ENCODE measurements around the gene ZCRB1. TPM values are rescaled to one million over a fixed set of nuclear protein-coding genes. Genes with fewer than 3 reads are reported as not detected.
A peak's percentile ranks its signal among the peaks of the same experiment; 100 is the strongest.
"Not testable (repeated sequence)": the region's sequence is repeated elsewhere in the genome, so short reads cannot be mapped to it uniquely, and the experiment has no call there.

ZCRB1 gene
- polyA plus RNA-seq, 2 donors, result 19.1 to 23.9 TPM

DNA sequence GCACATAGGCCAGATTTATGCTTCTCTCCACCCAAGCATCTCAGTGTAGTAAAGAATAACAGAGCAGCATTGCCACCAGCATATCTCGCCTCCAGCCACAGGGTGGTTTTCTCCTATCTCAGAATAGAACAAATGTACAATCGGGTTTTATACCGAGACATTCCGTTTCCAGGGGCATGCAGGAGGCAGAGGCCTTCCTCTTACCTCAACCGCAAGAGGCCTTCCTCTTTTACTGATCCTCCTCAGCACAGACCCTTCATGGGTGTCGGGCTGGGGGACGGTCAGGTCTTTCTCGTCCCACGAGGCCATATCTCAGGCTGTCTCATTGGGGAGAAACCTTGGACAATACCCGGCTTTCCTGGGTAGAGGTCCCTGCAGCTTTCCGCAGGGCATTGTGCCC is 4.2 kb upstream of the ZCRB1 start:
- H3K27ac ChIP-seq (ENCODE audit: low read depth in 2 of 2, low read length in 1 of 2); H3K27me3 ChIP-seq (ENCODE audit: control insufficient read depth in 1 of 2, insufficient read depth in 2 of 2, low read length in 2 of 2); H3K9me3 ChIP-seq (ENCODE audit: control insufficient read depth in 2 of 2, insufficient read depth in 1 of 2, low read depth in 1 of 2, low read length in 1 of 2); H3K36me3 ChIP-seq (ENCODE audit: control insufficient read depth in 2 of 2, insufficient read depth in 2 of 2, low read length in 1 of 2); H3K4me3 ChIP-seq (ENCODE audit: low read depth in 1 of 2, low read length in 2 of 2); H3K4me1 ChIP-seq (ENCODE audit: control insufficient read depth in 2 of 2, insufficient read depth in 2 of 2, low read length in 1 of 2): not testable (repeated sequence)
- 87 to 88% methylated on average over 11 of the region's 11 CpGs for WGBS, 2 donors

DNA sequence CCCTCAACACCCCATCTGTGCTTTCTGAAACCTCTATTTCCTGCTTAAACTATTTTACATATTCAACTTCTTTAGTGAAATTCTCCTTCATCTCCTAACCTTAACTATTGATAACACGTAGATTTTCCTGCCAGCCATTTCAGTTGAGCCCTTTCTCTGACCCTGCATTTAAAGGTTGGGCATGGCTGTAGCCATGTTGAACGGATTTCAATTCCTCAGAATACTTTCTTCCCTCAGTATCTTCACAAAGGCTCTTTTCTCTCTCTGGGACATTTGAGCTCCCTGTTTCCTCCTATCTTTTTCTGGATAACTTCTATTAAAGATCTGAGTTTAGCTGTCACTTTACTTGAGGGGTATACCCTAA is 1.3 kb upstream of the ZCRB1 start:
- H3K4me1 ChIP-seq (ENCODE audit: control insufficient read depth in 2 of 2, insufficient read depth in 2 of 2, low read length in 1 of 2), result peaks cover 0 to 2% of the 10 kb centered on the region in 2 donors
- H3K27ac ChIP-seq (ENCODE audit: low read depth in 2 of 2, low read length in 1 of 2), result no peak overlapping the region
- H3K9me3 ChIP-seq (ENCODE audit: control insufficient read depth in 2 of 2, insufficient read depth in 1 of 2, low read depth in 1 of 2, low read length in 1 of 2), result no peaks in the 10 kb centered on the region
- no peaks in the 10 kb centered on the region for H3K36me3 ChIP-seq (ENCODE audit: control insufficient read depth in 2 of 2, insufficient read depth in 2 of 2, low read length in 1 of 2)
- H3K4me3 ChIP-seq (ENCODE audit: low read depth in 1 of 2, low read length in 2 of 2), result peak overlapping the region; percentile 81 to 97
- no peaks in the 10 kb centered on the region for H3K27me3 ChIP-seq (ENCODE audit: control insufficient read depth in 1 of 2, insufficient read depth in 2 of 2, low read length in 2 of 2)
- WGBS, 2 donors, result 39 to 40% methylated on average over 2 of the region's 2 CpGs

DNA sequence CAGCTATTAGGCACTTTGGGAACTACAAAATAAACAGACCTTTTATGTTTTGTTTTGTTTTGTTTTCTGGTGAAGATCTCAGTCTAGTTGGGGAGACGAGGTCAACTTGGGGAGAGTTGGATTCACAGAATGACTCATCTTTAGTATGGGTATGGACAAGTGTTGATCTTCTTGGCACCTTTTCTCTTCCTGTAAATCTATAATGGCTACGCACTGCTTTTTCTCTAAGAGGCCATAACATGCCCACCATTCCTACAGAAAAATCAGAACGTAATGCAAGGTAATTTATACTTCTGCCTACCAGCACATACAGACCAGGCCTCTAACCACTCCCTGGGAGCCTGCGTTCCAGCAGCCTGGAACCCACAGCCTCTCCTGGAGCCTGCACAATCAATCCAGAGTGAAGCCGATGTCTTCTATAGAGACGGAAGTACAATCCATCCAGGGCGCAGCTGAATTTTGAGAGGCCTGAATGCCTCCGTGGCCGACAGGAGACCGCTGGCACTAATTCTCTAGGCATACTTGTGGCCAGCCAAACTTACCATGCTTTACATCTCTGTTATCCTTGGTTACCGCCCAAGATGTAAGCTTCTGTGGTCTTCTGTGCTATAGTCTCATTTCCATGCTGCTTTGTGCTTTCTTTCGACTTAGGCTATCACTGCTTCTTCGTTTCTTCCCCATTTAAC is 790 bp upstream of the ZCRB1 start:
- Histone ChIP-seq H3K27me3 (ENCODE audit: control insufficient read depth in 1 of 2, insufficient read depth in 2 of 2, low read length in 2 of 2) (no peaks in the 10 kb centered on the region), H3K27ac (ENCODE audit: low read depth in 2 of 2, low read length in 1 of 2) (peak overlapping the region; percentile 87 to 93), H3K9me3 (ENCODE audit: control insufficient read depth in 2 of 2, insufficient read depth in 1 of 2, low read depth in 1 of 2, low read length in 1 of 2) (no peaks in the 10 kb centered on the region), H3K4me3 (ENCODE audit: low read depth in 1 of 2, low read length in 2 of 2) (peak overlapping the region; percentile 81 to 97), H3K4me1 (ENCODE audit: control insufficient read depth in 2 of 2, insufficient read depth in 2 of 2, low read length in 1 of 2) (peaks cover 0 to 2% of the 10 kb centered on the region in 2 donors), H3K36me3 (ENCODE audit: control insufficient read depth in 2 of 2, insufficient read depth in 2 of 2, low read length in 1 of 2) (no peaks in the 10 kb centered on the region)
- WGBS, 2 donors, result 6 to 8% methylated on average over 13 of the region's 13 CpGs

DNA sequence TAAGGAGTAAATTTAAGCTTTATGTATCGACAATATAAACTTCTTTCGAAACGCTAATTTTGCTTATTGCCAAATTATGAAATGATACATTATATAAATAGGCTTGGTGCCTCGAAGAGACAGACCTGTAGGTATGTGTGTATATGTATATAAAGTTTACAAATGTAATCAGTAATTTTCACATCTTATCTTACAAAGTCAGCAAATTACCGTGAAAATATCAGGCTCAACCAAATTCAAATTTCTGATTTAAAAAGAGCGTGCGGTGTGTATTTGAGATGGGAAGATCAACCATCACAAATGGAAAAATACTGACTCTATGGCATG is 605 bp downstream of the ZCRB1 start:
- Histone ChIP-seq H3K27me3 (ENCODE audit: control insufficient read depth in 1 of 2, insufficient read depth in 2 of 2, low read length in 2 of 2) (no peaks in the 10 kb centered on the region), H3K4me3 (ENCODE audit: low read depth in 1 of 2, low read length in 2 of 2) (peak overlapping the region in 1 of 2 donors; percentile 97), H3K27ac (ENCODE audit: low read depth in 2 of 2, low read length in 1 of 2) (peak overlapping the region; percentile 87 to 93), H3K4me1 (ENCODE audit: control insufficient read depth in 2 of 2, insufficient read depth in 2 of 2, low read length in 1 of 2) (peaks cover 0 to 2% of the 10 kb centered on the region in 2 donors), H3K9me3 (ENCODE audit: control insufficient read depth in 2 of 2, insufficient read depth in 1 of 2, low read depth in 1 of 2, low read length in 1 of 2) (no peaks in the 10 kb centered on the region), H3K36me3 (ENCODE audit: control insufficient read depth in 2 of 2, insufficient read depth in 2 of 2, low read length in 1 of 2) (no peaks in the 10 kb centered on the region)
- WGBS, 2 donors, result 30 to 35% methylated on average over 7 of the region's 7 CpGs

DNA sequence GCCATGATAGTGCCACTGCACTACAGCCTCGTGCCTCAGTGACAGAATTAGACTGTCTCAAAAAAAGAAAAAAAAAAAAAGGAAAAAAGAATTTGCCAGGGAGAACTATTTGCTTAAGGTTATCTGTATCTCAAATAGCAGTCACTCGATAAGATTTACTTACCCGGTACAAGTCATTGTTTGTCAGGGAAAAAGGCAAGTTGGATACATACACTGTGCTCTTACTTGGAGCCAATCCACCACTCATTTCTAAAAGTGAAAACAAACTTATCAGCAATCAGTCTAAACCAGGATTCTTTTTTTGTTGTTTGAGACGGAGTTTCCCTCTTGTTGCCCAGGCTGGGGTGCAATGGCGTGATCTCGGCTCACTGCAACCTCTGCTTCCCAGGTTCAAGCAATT is 2.0 kb downstream of the ZCRB1 start:
- 77 to 93% methylated on average over 6 of the region's 6 CpGs for WGBS, 2 donors
- Histone ChIP-seq H3K4me3 (ENCODE audit: low read depth in 1 of 2, low read length in 2 of 2) (no peak overlapping the region), H3K36me3 (ENCODE audit: control insufficient read depth in 2 of 2, insufficient read depth in 2 of 2, low read length in 1 of 2) (no peaks in the 10 kb centered on the region), H3K27me3 (ENCODE audit: control insufficient read depth in 1 of 2, insufficient read depth in 2 of 2, low read length in 2 of 2) (no peaks in the 10 kb centered on the region), H3K4me1 (ENCODE audit: control insufficient read depth in 2 of 2, insufficient read depth in 2 of 2, low read length in 1 of 2) (peaks cover 0 to 2% of the 10 kb centered on the region in 2 donors), H3K9me3 (ENCODE audit: control insufficient read depth in 2 of 2, insufficient read depth in 1 of 2, low read depth in 1 of 2, low read length in 1 of 2) (no peaks in the 10 kb centered on the region), H3K27ac (ENCODE audit: low read depth in 2 of 2, low read length in 1 of 2) (no peak overlapping the region)

DNA sequence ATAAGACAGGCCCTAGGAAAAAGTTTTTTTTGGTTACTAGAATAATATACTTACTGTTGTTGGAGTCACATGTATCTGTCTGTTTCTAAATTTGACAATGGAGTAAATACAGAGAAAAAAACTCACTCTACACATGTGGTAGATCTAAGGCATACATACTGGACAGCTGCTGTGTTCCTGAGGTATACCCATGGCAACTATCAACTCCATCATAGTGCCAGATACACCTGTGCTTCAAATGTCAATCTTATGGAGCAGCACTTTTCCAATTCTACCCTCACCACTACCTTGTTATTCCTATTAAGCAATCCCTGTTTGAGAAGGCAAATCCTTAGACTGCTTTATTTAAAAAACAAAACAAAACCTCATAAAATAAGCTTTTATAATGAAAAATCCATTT is 3.3 kb downstream of the ZCRB1 start:
- no peak overlapping the region for H3K27ac ChIP-seq (ENCODE audit: low read depth in 2 of 2, low read length in 1 of 2)
- no peak overlapping the region for H3K4me3 ChIP-seq (ENCODE audit: low read depth in 1 of 2, low read length in 2 of 2)
- H3K4me1 ChIP-seq (ENCODE audit: control insufficient read depth in 2 of 2, insufficient read depth in 2 of 2, low read length in 1 of 2), result peaks cover 0 to 2% of the 10 kb centered on the region in 2 donors
- no peaks in the 10 kb centered on the region for H3K9me3 ChIP-seq (ENCODE audit: control insufficient read depth in 2 of 2, insufficient read depth in 1 of 2, low read depth in 1 of 2, low read length in 1 of 2)
- H3K27me3 ChIP-seq (ENCODE audit: control insufficient read depth in 1 of 2, insufficient read depth in 2 of 2, low read length in 2 of 2), result no peaks in the 10 kb centered on the region
- no peaks in the 10 kb centered on the region for H3K36me3 ChIP-seq (ENCODE audit: control insufficient read depth in 2 of 2, insufficient read depth in 2 of 2, low read length in 1 of 2)

DNA sequence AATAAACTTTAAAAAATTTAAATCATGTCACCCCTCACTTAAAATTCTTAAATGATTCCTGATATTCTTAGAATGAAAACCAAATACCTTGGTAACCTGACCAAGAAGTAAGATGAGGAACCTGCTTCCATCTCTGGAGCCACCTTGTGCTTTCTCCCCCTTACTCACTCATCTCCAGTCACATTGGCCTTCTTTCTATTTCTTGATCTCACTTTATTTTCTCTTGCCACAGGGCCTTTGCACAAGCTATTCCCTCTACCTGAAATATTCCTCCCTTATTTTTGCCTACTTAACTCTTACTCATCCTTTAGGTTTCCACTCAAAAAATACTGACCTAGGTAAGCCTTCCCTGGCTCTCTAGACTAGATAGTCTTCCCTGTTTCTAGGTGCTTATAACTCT is 5.1 kb downstream of the ZCRB1 start:
- no peak overlapping the region for H3K27ac ChIP-seq (ENCODE audit: low read depth in 2 of 2, low read length in 1 of 2)
- no peak overlapping the region for H3K4me3 ChIP-seq (ENCODE audit: low read depth in 1 of 2, low read length in 2 of 2)
- H3K36me3 ChIP-seq (ENCODE audit: control insufficient read depth in 2 of 2, insufficient read depth in 2 of 2, low read length in 1 of 2), result no peaks in the 10 kb centered on the region
- H3K27me3 ChIP-seq (ENCODE audit: control insufficient read depth in 1 of 2, insufficient read depth in 2 of 2, low read length in 2 of 2), result no peaks in the 10 kb centered on the region
- no peaks in the 10 kb centered on the region for H3K4me1 ChIP-seq (ENCODE audit: control insufficient read depth in 2 of 2, insufficient read depth in 2 of 2, low read length in 1 of 2)
- H3K9me3 ChIP-seq (ENCODE audit: control insufficient read depth in 2 of 2, insufficient read depth in 1 of 2, low read depth in 1 of 2, low read length in 1 of 2), result no peaks in the 10 kb centered on the region

DNA sequence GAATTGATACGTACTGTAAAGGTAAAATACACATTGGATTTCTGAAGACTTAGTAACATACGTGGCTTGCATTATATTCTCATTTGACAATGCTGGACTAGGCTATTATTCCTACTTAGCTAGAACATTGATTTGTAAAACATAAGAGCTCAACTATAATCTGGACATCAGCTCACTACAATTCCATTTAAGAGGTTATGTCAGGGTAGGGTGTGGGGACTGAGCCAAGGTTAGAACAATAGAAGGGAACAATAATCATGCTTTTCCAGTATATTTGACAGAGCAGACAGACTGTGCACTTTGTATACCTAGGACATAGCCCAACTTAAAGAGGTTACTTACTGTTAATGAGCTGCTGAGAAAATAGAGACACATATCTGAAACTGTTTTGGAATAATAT is 10.8 kb downstream of the ZCRB1 start:
- H3K27me3 ChIP-seq (ENCODE audit: control insufficient read depth in 1 of 2, insufficient read depth in 2 of 2, low read length in 2 of 2), result no peaks in the 10 kb centered on the region
- H3K9me3 ChIP-seq (ENCODE audit: control insufficient read depth in 2 of 2, insufficient read depth in 1 of 2, low read depth in 1 of 2, low read length in 1 of 2), result no peaks in the 10 kb centered on the region
- no peak overlapping the region for H3K4me3 ChIP-seq (ENCODE audit: low read depth in 1 of 2, low read length in 2 of 2)
- H3K4me1 ChIP-seq (ENCODE audit: control insufficient read depth in 2 of 2, insufficient read depth in 2 of 2, low read length in 1 of 2), result no peaks in the 10 kb centered on the region
- no peaks in the 10 kb centered on the region for H3K36me3 ChIP-seq (ENCODE audit: control insufficient read depth in 2 of 2, insufficient read depth in 2 of 2, low read length in 1 of 2)
- WGBS, 2 donors, result 85 to 92% methylated on average over 2 of the region's 2 CpGs
- no peak overlapping the region for H3K27ac ChIP-seq (ENCODE audit: low read depth in 2 of 2, low read length in 1 of 2)

DNA sequence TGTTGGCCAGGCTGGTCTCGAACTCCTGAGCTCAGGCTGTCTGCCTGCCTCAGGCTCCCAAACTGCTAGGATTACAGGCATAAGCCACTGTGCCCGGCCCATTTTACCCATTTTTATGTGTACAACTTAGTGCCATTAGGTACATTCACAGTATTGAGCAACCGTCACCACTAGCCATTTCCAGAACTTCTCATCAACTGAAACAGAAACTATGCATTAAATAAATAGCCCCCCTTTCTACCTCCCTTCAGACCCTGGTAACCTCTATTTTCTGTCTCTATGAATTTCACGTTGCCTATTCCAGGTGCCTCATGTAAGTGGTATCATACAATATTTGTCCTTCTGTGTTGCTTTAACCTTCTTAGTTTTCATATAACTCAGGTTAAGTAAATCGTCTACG is 15.9 kb downstream of the ZCRB1 start:
- Histone ChIP-seq H3K4me1 (ENCODE audit: control insufficient read depth in 2 of 2, insufficient read depth in 2 of 2, low read length in 1 of 2) (no peaks in the 10 kb centered on the region), H3K27me3 (ENCODE audit: control insufficient read depth in 1 of 2, insufficient read depth in 2 of 2, low read length in 2 of 2) (no peaks in the 10 kb centered on the region), H3K36me3 (ENCODE audit: control insufficient read depth in 2 of 2, insufficient read depth in 2 of 2, low read length in 1 of 2) (no peaks in the 10 kb centered on the region), H3K9me3 (ENCODE audit: control insufficient read depth in 2 of 2, insufficient read depth in 1 of 2, low read depth in 1 of 2, low read length in 1 of 2) (no peaks in the 10 kb centered on the region), H3K27ac (ENCODE audit: low read depth in 2 of 2, low read length in 1 of 2) (no peak overlapping the region), H3K4me3 (ENCODE audit: low read depth in 1 of 2, low read length in 2 of 2) (no peak overlapping the region)
- WGBS, 2 donors, result 82 to 85% methylated on average over 6 of the region's 6 CpGs

DNA sequence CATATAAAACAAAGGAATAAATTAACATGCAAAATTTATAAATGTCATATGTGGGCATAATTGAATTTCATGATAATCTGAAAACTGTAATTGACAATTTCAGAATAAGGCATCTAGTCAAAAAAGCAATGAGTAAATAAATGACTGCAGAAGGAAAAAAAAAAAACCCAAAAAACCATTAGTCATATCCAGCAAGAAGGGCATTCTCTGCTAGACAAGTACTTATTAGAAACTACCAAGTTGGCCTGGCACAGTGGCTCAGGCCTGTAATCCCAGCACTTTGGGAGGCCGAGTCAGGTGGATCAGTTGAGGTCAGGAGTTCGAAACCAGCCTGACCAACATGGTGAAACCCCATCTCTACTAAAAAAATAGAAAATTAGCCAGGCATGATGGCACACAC is 17.5 kb downstream of the ZCRB1 start:
- H3K4me1 ChIP-seq (ENCODE audit: control insufficient read depth in 2 of 2, insufficient read depth in 2 of 2, low read length in 1 of 2), result no peaks in the 10 kb centered on the region
- no peaks in the 10 kb centered on the region for H3K9me3 ChIP-seq (ENCODE audit: control insufficient read depth in 2 of 2, insufficient read depth in 1 of 2, low read depth in 1 of 2, low read length in 1 of 2)
- H3K36me3 ChIP-seq (ENCODE audit: control insufficient read depth in 2 of 2, insufficient read depth in 2 of 2, low read length in 1 of 2), result no peaks in the 10 kb centered on the region
- WGBS, 2 donors, result 95% methylated on average over 2 of the region's 2 CpGs
- H3K4me3 ChIP-seq (ENCODE audit: low read depth in 1 of 2, low read length in 2 of 2), result no peak overlapping the region
- no peak overlapping the region for H3K27ac ChIP-seq (ENCODE audit: low read depth in 2 of 2, low read length in 1 of 2)
- H3K27me3 ChIP-seq (ENCODE audit: control insufficient read depth in 1 of 2, insufficient read depth in 2 of 2, low read length in 2 of 2), result no peaks in the 10 kb centered on the region

All from esophagus (tissue), 2 donors.